DND-41 (cell line): ENCODE measurements around the gene TSKS.

Experiments
- EZH2 ChIP-seq: IDR thresholded peaks from 3 replicates; pipeline ENCODE4 v1.6.1; 2012; ENCODE audit warnings: borderline replicate concordance, low read depth, mild to moderate bottlenecking, moderate library complexity, low read length, inconsistent platforms; ENCODE audit not compliant: severe bottlenecking
- TF ChIP-seq, protein P1 (sequence below): IDR thresholded peaks from 2 replicates; pipeline ENCODE4 v1.5.1; 2012; ENCODE audit warnings: borderline replicate concordance, low read length, moderate library complexity, mild to moderate bottlenecking; ENCODE audit not compliant: poor library complexity, severe bottlenecking; ENCODE audit errors: extremely low read depth

DNA sequence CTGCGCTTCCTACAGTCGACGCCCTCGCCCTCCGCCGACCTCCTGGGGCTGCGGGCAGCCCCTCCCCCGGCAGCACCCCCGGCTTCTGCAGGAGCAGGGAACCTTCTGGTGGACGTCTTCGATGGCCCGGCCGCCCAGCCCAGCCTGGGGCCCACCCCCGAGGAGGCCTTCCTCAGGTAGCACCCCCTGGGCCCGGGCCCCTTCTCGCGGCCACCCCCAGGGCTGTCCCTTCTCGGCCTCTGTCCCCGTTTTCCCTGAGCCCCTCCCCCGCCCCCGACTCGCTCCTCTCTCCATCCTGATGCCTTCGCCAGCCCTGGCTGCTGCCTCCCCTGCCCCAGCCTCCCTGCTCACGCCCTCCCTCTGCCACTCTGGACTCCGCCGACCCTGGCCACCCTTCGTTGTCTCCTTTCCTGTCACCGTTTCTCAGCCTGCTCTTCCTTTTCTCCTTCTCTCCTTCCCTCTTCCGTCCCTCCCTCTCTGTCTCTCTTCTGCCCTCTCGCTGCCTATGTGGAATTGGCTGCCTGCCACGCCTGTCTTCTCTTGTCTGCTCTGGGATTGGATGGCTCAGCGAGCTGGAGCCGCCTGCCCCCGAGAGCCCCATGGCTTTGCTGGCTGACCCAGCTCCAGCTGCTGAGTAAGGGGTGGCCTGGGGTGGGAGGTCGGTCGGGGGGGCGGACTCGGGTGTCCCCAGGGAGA is 39.0 kb upstream of the TSKS start:
- TF ChIP-seq, protein P1, sequence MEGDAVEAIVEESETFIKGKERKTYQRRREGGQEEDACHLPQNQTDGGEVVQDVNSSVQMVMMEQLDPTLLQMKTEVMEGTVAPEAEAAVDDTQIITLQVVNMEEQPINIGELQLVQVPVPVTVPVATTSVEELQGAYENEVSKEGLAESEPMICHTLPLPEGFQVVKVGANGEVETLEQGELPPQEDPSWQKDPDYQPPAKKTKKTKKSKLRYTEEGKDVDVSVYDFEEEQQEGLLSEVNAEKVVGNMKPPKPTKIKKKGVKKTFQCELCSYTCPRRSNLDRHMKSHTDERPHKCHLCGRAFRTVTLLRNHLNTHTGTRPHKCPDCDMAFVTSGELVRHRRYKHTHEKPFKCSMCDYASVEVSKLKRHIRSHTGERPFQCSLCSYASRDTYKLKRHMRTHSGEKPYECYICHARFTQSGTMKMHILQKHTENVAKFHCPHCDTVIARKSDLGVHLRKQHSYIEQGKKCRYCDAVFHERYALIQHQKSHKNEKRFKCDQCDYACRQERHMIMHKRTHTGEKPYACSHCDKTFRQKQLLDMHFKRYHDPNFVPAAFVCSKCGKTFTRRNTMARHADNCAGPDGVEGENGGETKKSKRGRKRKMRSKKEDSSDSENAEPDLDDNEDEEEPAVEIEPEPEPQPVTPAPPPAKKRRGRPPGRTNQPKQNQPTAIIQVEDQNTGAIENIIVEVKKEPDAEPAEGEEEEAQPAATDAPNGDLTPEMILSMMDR, result no peak
- no peak for TF ChIP-seq EZH2
